Measurements from ENCODE around the gene DEFB129. TPM values are rescaled to one million over a fixed set of nuclear protein-coding genes. Genes with fewer than 3 reads are reported as not detected.

The DEFB129 gene
- not detected in 2 replicates for total RNA-seq

GRCh38 chr20:226958-227357 lies at the start of gene DEFB129:
DEFB129 (plus strand) TSS chr20:227258; CDS start chr20:227289, 31 bp downstream.

GRCh38 chr20:189611-190010 lies 37.4 kb upstream of the DEFB129 start, which contains the start of gene DEFB128:
DEFB128 (minus strand) TSS chr20:189711; CDS start chr20:189623, 88 bp downstream.

GRCh38 chr20:257419-257818 lies 30.4 kb downstream of the DEFB129 start, which contains the start of gene DEFB132:
DEFB132 (plus strand) TSS chr20:257724; CDS start chr20:257779, 55 bp downstream.

Other genes with a start within 250 kb of the DEFB129 start
- not detected in 2 replicates for gene DEFB125, start 139.6 kb upstream of the DEFB129 start, total RNA-seq
- not detected in 2 replicates for gene DEFB126, start 84.7 kb upstream of the DEFB129 start, total RNA-seq
- not detected in 2 replicates for gene DEFB127, start 69.8 kb upstream of the DEFB129 start, total RNA-seq
- gene DEFB128, start 37.5 kb upstream of the DEFB129 start, total RNA-seq: not detected in 2 replicates
- not detected in 2 replicates for gene DEFB132, start 30.5 kb downstream of the DEFB129 start, total RNA-seq
- 0.53 and 1.7 TPM in 2 replicates for gene C20orf96, start 63.5 kb downstream of the DEFB129 start, total RNA-seq
- gene ZCCHC3, start 70.3 kb downstream of the DEFB129 start, total RNA-seq: 10.7 and 11.9 TPM in 2 replicates
- 8.6 and 11.7 TPM in 2 replicates for gene SOX12, start 98.3 kb downstream of the DEFB129 start, total RNA-seq
- gene NRSN2, start 119.9 kb downstream of the DEFB129 start, total RNA-seq: 78.9 and 110 TPM in 2 replicates
- 122 and 125 TPM in 2 replicates for gene TRIB3, start 153.5 kb downstream of the DEFB129 start, total RNA-seq
- gene RBCK1, start 181.0 kb downstream of the DEFB129 start, total RNA-seq: 111 and 128 TPM in 2 replicates
- 27.7 and 39.9 TPM in 2 replicates for gene TBC1D20, start 235.3 kb downstream of the DEFB129 start, total RNA-seq

Measured in myometrial cell (primary cell).